Stomach (tissue), 9 donors: Measurements from ENCODE around the gene RPL41. TPM values are rescaled to one million over a fixed set of nuclear protein-coding genes. Genes with fewer than 3 reads are reported as not detected.
A peak's percentile ranks its signal among the peaks of the same experiment; 100 is the strongest.
"Not testable (repeated sequence)": the region's sequence is repeated elsewhere in the genome, so short reads cannot be mapped to it uniquely, and the experiment has no call there.

Experiments used
- DNase-seq, 2 donors: peaks; one replicate each; pipeline versions ENCODE4 v3.0.0 to v3.0.0-alpha.2; 2013 to 2019
- H3K27ac ChIP-seq, 5 donors: fragments of 200-600 bp in 4 of 5; sonication (generic) in 4 of 5; one replicate each; pipeline ENCODE4 v1.5.1; 2013 to 2019; ENCODE audit warnings: mild to moderate bottlenecking in 1 of 5, moderate library complexity in 1 of 5
- H3K27me3 ChIP-seq, 3 donors: fragments of 200-600 bp; sonication (generic); one replicate each; pipeline ENCODE4 v1.5.1; 2017 to 2019; ENCODE audit warnings: mixed run types in 1 of 3
- H3K36me3 ChIP-seq, 4 donors: fragments of 200-600 bp; sonication (generic); 1 replicate in 3 of 4; 2 replicates in 1 of 4; pipeline ENCODE4 v1.5.1; 2016 to 2019
- H3K4me1 ChIP-seq, 4 donors: fragments of 200-600 bp; sonication (generic); one replicate each; pipeline ENCODE4 v1.5.1; 2016 to 2019
- H3K4me3 ChIP-seq, 4 donors: fragments of 200-600 bp; sonication (generic) in 3 of 4; one replicate each; pipeline ENCODE4 v1.5.1; 2016 to 2019; ENCODE audit warnings: mild to moderate bottlenecking in 1 of 4
- H3K9me3 ChIP-seq, 4 donors: fragments of 200-600 bp; sonication (generic); one replicate each; pipeline ENCODE4 v1.5.1; 2016 to 2019
- EP300 ChIP-seq: sonication (generic); formaldehyde crosslinking; IDR thresholded peaks from one replicate; pipeline ENCODE4 v1.6.1; 2017; ENCODE audit warnings: antibody characterized with exemption
- POLR2A ChIP-seq, 4 donors: fragments of 450-650 bp; IDR thresholded peaks; one replicate each; pipeline ENCODE4 v1.6.1; 2016; ENCODE audit warnings: antibody characterized with exemption in 4 of 4, control low read depth in 2 of 4, mild to moderate bottlenecking in 1 of 4, moderate library complexity in 1 of 4
- POLR2AphosphoS5 ChIP-seq, 3 donors: sonication (generic); formaldehyde crosslinking; IDR thresholded peaks; one replicate each; pipeline ENCODE4 v1.6.1; 2016; ENCODE audit warnings: antibody characterized with exemption in 3 of 3
- WGBS, 5 donors: extraction: QIAGEN DNeasy Blood & Tissue Kit in 3 of 5; methylation state at CpG; one replicate each; pipeline versions ENCODE4 v1.1.5 to v1.1.7; 2013 to 2018; 5-methylcytosine and 5-hydroxymethylcytosine counted together
- intact Hi-C: fragments of 100-400 bp; cut with DNase I; formaldehyde crosslinking; loops from one replicate; pipeline ENCODE4 v1.15.1; 2023; ENCODE audit warnings: low total_unique reads
- polyA plus RNA-seq, 3 donors: library from polyadenylated mRNA; stranded (reverse); fragments of 200-250 nt; gene quantifications; one replicate each; pipeline ENCODE4 v1.2.3, GENCODE V29; 2013
- total RNA-seq, 5 donors: library from RNA; depleted of rRNA; stranded (reverse); fragments of >200 nt; gene quantifications; one replicate each; pipeline versions ENCODE4 v1.1.0 to v1.2.3, GENCODE V29; 2014 to 2016
- TF ChIP-seq, protein P1 (sequence below), 7 experiments: fragments of 450-650 bp in 4 of 7; fragments of 200-600 bp in 3 of 7; sonication (generic) in 3 of 7; IDR thresholded peaks; one replicate each; pipeline ENCODE4 v1.5.1; 2016 to 2019; ENCODE audit warnings: antibody characterized with exemption in 7 of 7, control low read depth in 2 of 7, mild to moderate bottlenecking in 1 of 7
- donor health status: healthy with polysubstance abuse.
- donor health status: Bipolar disorder and iron deficiency.
- donor health status: healthy.

The RPL41 gene
- total and polyA plus RNA-seq, 8 donors = 1,483 to 8,449 (median 3,157) TPM

DNA sequence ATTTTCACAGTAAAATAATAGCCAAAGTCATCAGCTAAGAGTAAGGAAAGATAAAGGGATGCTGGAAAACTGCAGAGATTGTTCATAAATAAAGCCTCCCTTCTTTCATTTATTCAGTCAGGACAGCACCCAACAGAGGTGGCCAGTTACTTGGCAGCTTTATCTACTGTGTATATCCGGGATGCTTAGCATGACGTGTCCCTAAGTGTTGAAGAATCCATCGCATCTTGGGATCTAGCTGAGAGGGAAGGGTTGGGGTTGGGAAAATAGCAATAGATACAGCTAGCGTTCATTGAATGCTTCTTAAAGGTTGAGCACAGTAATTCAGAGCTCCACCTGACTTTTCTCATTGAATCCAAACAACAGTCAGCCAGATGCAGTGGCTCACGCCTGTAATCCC is 42.0 kb upstream of the RPL41 start:
- Histone ChIP-seq H3K4me3 (no peak overlapping the region), H3K9me3 (no peaks in the 10 kb centered on the region), H3K27me3 (no peaks in the 10 kb centered on the region), H3K27ac (no peak overlapping the region), H3K4me1 (peaks cover 4 to 10% (median 9%) of the 10 kb centered on the region in 4 donors), H3K36me3 (no peaks in the 10 kb centered on the region)
- TF ChIP-seq POLR2A (IDR thresholded peaks at IDR 0.05) (no peak), EP300 (no peak)
- TF ChIP-seq, protein P1, sequence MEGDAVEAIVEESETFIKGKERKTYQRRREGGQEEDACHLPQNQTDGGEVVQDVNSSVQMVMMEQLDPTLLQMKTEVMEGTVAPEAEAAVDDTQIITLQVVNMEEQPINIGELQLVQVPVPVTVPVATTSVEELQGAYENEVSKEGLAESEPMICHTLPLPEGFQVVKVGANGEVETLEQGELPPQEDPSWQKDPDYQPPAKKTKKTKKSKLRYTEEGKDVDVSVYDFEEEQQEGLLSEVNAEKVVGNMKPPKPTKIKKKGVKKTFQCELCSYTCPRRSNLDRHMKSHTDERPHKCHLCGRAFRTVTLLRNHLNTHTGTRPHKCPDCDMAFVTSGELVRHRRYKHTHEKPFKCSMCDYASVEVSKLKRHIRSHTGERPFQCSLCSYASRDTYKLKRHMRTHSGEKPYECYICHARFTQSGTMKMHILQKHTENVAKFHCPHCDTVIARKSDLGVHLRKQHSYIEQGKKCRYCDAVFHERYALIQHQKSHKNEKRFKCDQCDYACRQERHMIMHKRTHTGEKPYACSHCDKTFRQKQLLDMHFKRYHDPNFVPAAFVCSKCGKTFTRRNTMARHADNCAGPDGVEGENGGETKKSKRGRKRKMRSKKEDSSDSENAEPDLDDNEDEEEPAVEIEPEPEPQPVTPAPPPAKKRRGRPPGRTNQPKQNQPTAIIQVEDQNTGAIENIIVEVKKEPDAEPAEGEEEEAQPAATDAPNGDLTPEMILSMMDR (IDR thresholded peaks at IDR 0.05) = no peak
- DNase-seq = no peak
- intact Hi-C loops = no loop called here
- 82 to 90% (median 85%) methylated on average over 5 of the region's 5 CpGs for WGBS, 5 donors

DNA sequence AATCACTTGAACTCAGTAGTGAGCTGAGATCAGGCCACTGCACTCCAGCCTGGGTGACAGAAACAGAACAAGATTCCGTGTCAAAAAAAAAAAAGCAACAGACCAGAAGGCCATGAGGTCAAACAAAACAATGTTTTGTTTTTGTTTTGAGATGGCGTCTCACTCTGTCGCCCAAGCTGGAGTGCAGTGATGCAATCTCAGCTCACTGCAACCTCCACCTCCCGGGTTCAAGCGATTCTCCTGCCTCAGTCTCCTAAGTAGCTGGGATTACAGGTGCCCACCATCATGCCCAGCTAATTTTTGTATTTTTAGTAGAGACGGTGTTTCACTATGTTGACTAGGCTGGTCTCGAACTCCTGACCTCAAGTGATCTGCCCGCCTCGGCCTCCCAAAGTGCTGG is 38.5 kb upstream of the RPL41 start:
- H3K4me3 ChIP-seq, H3K36me3 ChIP-seq, DNase-seq, H3K9me3 ChIP-seq, intact Hi-C loops: not testable (repeated sequence)
- Histone ChIP-seq H3K4me1 (peaks cover 13 to 30% (median 26%) of the 10 kb centered on the region in 4 donors), H3K27ac (peak overlapping the region in 1 of 5 donors; percentile 96), H3K27me3 (peaks cover 0 to 15% (median 6%) of the 10 kb centered on the region in 3 donors)
- WGBS, 5 donors = 84 to 89% (median 87%) methylated on average over 9 of the region's 9 CpGs

DNA sequence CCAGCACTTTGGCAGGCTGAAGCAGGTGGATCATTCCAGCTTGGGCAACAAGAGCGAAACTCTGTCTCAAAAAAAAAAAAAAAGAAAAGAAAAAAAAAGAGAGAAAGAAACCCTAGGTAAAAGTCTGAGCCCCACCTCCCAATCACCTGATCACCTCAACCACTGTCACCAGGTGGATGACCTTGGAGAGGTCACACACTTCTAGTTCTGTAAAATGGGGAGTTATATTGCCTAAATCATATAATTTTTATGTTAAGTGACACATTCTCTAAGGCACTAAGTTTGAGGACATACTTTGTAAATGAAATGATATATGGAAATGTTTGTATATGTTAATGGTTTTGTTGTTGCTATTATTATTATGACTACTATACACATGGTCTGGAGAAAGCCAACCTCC is 38.0 kb upstream of the RPL41 start:
- 94 to 100% (median 100%) methylated on average over 1 of the region's 1 CpG for whole genome bisulfite sequencing, 5 donors
- intact Hi-C loops = no loop called here
- peak overlapping the region in 1 of 4 donors; percentile 73 for H3K4me3 ChIP-seq

DNA sequence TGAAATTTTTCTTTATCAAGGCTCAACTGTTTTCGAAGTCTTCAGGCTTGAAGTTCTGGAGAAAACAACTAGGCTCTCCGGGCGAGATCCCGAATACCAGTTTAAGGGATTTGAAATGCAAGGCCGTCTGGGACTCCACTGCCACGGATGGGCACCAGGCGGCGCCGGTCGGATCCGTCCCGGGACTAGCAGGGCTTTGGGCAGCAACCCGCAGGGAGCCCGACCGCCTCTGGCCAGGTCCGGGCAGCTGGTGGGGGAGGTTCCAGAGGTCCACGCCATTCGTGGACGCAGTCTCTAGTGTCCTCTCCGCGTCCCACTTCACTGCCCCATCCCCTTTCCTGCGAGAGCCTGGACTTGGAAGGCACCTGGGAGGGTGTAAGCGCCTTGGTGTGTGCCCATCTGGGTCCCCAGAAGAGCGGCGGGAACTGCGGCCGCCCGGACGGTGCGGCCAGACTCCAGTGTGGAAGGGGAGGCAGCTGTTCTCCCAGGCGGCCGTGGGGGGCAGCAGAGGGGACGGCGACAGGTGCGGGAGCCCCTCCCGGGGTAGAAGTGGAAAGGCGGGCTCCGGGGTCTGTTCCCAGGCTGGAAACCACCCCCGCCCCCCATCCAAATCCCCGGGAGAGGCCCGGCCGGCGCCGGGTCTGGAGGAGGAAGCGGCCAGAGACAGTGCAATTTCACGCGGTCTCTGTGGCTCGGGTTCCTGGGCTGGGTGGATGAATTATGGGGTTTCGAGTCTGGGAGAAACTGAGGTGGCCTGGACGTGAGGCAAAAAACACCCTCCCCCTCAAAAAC is 37.3 kb upstream of the RPL41 start:
- Histone ChIP-seq H3K27ac (peak overlapping the region; percentile 92 to 98 (median 93)), H3K27me3 (peaks cover 0 to 15% (median 6%) of the 10 kb centered on the region in 3 donors), H3K9me3 (no peaks in the 10 kb centered on the region), H3K36me3 (peaks cover 0 to 8% (median 3%) of the 10 kb centered on the region in 4 donors), H3K4me3 (peak overlapping the region; percentile 55 to 73 (median 66)), H3K4me1 (peaks cover 18 to 42% (median 34%) of the 10 kb centered on the region in 4 donors)
- intact Hi-C loops = no loop called here
- DNase-seq = peak; percentile 95
- 1 to 4% (median 1%) methylated on average over 24 to 50 of the region's 50 CpGs for WGBS, 5 donors
- TF ChIP-seq, protein P1 (IDR thresholded peaks at IDR 0.05) = peak in 5 of 7 experiments; percentile 68 to 86 (median 83)
- TF ChIP-seq EP300 (no peak), POLR2AphosphoS5 (IDR thresholded peaks at IDR 0.05) (peak; percentile 18 to 74 (median 55)), POLR2A (IDR thresholded peaks at IDR 0.05) (peak in 1 of 4 donors; percentile 58)

More for the DNA sequence above, 38.0 kb upstream of the RPL41 start:
- DNase-seq = no peak
- Histone ChIP-seq H3K27me3 (peaks cover 0 to 15% (median 6%) of the 10 kb centered on the region in 3 donors), H3K4me1 (peaks cover 13 to 34% (median 29%) of the 10 kb centered on the region in 4 donors), H3K36me3 (peaks cover 0 to under 1% (median 0%) of the 10 kb centered on the region in 4 donors), H3K9me3 (no peaks in the 10 kb centered on the region), H3K27ac (peak overlapping the region; percentile 92 to 98 (median 93))
- no peak for TF ChIP-seq EP300
- no peak for TF ChIP-seq POLR2A (IDR thresholded peaks at IDR 0.05)
- no peak for TF ChIP-seq POLR2AphosphoS5 (IDR thresholded peaks at IDR 0.05)
- TF ChIP-seq, protein P1 (IDR thresholded peaks at IDR 0.05) = no peak
